ENCODE measurements around the gene RRP8.

DNA sequence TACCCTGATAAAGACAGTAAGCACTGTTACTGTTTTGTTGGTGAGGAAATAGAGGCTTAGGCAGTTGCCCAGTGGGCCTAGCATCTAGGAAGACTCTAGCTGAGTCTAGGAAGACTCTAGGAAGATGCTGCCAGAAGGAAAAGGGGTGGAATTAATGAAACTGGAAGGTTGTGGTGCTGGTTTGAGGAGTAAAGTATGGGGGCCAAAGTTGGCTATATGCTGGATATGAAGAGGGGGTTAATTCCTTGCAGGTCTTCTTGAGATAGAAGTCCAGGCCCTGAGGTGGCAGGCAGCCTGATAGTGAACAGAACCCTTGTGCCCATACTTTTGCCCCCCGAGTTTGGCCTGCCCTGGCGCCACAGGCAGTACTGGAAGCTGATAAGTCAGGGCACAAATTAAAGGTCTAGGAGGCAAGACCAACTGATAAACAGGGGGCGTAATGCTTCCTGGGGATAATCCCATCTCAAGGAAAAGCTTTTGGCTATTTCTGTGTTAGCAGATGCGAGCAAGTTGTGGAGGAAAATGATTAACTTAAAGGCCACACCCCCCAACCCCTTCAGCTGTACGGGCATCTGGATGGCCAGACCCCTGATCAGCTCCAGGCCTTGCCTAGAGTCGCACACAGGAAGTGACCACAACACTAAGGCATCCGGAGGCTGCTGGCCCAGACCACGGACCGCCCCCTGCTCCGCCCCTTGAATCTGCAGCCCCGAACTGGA is 3.2 kb upstream of the RRP8 start:
- TF ChIP-seq CTCF (IDR thresholded peaks at IDR 0.05; ENCODE audit: poor library complexity) (no peak), EZH2phosphoT487 (IDR thresholded peaks at IDR 0.05; ENCODE audit: low read depth, severe bottlenecking, unreplicated experiment) (no peak)
